Activated T-cell treated with anti-CD3 and anti-CD28 coated beads for 48 hours (primary cell): ENCODE data around the gene LAMA2.
"Not testable (repeated sequence)": the region's sequence is repeated elsewhere in the genome, so short reads cannot be mapped to it uniquely, and the experiment has no call there.

ENCODE experiments used
- DNase-seq: peaks from one replicate; pipeline ENCODE4 v3.0.0-alpha.2; 2020; ENCODE audit warnings: low read depth

LAMA2 gene

GRCh38 chr6:129088481-129088880 lies 205.5 kb downstream of the LAMA2 start:
- DNase-seq: not testable (repeated sequence)

- no peak for DNase-seq
Observed at GRCh38 chr6:129089357-129089756, 206.4 kb downstream of the LAMA2 start.

- DNase-seq: no peak
Observed at GRCh38 chr6:129094147-129094546, 211.2 kb downstream of the LAMA2 start.

- no peak for DNase-seq
Observed at GRCh38 chr6:129096651-129097290, 213.8 kb downstream of the LAMA2 start.

GRCh38 chr6:129098061-129098553 lies 215.2 kb downstream of the LAMA2 start:
- DNase-seq: no peak

- no peak for DNase-seq
Observed at GRCh38 chr6:129099696-129100095, 216.8 kb downstream of the LAMA2 start.

GRCh38 chr6:129100164-129100563 lies 217.2 kb downstream of the LAMA2 start:
- no peak for DNase-seq

- DNase-seq: no peak
Observed at GRCh38 chr6:129102741-129103140, 219.8 kb downstream of the LAMA2 start.

GRCh38 chr6:129104131-129104530 lies 221.2 kb downstream of the LAMA2 start:
- no peak for DNase-seq

- no peak for DNase-seq
Observed at GRCh38 chr6:129104560-129104959, 221.6 kb downstream of the LAMA2 start.

- DNase-seq: no peak
Observed at GRCh38 chr6:129105035-129105434, 222.1 kb downstream of the LAMA2 start.

- DNase-seq: no peak
Observed at GRCh38 chr6:129105793-129106192, 222.9 kb downstream of the LAMA2 start.

- no peak for DNase-seq
Observed at GRCh38 chr6:129108337-129108736, 225.4 kb downstream of the LAMA2 start.

- DNase-seq: no peak
Observed at GRCh38 chr6:129110690-129111343, 227.9 kb downstream of the LAMA2 start.

- no peak for DNase-seq
Observed at GRCh38 chr6:129111346-129111745, 228.4 kb downstream of the LAMA2 start.

GRCh38 chr6:129111853-129112252 lies 228.9 kb downstream of the LAMA2 start:
- DNase-seq: no peak

GRCh38 chr6:129112591-129112990 lies 229.7 kb downstream of the LAMA2 start:
- no peak for DNase-seq

- no peak for DNase-seq
Observed at GRCh38 chr6:129113637-129114036, 230.7 kb downstream of the LAMA2 start.

GRCh38 chr6:129114636-129115391 lies 231.9 kb downstream of the LAMA2 start:
- DNase-seq: no peak

GRCh38 chr6:129115471-129115870 lies 232.5 kb downstream of the LAMA2 start:
- DNase-seq: no peak

GRCh38 chr6:129117355-129117754 lies 234.4 kb downstream of the LAMA2 start:
- DNase-seq: no peak

GRCh38 chr6:129120856-129121638 lies 238.1 kb downstream of the LAMA2 start:
- DNase-seq: no peak
